Retina (tissue), 1 donor: Measurements from ENCODE around the gene CCDC51.

Source experiments
- DNase-seq: peaks from one replicate; pipeline ENCODE4 v3.0.0-alpha.2; 2016

CCDC51 gene

GRCh38 chr3:48432411-48433371 lies 7.2 kb downstream of the CCDC51 start:
- DNase-seq: no peak

DNA sequence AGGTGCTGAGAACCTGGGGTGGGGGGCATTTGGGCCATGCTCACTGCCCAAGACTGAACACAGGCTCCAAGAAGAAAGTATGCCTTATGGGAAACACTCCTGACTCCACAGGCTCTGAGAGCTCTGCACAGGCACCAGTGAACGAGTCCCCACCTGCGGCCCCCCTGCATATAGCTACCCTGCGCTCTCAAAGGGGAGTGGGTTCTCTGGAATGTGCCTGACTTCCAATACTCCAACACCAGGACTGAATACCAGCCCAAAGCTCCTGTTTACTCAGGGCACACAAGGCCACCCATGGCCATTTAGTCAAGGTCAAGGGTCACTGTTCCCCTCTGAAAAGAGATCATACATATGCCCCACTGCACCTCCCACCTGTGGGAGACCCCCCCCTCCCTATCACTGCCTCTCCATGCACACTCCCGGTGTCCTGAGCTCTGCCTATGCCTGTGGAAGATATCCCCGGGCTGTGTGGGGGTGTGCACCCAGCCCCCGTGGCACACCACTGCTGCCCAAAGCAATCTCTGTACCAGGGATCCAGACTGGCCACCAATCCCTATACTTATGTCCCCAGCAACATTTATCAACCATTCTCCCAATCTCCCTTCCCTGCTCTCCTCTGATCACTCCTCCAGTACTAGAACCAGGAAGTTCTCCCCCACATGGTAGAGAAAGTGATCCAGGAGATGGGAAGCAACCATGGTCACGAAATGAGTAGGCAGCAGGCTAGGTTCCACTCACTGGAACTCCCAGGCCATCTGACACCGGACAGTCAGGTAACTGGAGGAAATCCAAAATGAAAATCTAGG lies 8.5 kb downstream of the CCDC51 start:
- no peak for DNase-seq

DNA sequence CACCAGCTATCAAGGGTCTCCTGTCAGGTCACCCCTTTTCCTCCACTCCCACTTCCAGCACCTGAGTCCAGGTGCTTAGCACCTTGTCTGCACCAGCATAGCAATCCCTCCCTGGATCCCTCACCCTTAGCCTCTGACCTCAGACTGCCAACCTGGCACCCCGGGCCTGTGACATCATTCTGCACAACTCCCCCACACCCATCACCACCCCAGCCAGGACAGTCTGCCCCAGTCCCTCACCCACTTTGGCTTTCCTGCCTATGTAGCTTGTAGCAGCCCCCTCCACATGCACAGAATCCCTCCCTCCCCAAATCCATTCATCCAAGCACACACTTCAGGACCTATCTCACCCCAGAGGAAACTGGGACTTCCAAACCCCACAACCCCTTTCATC lies 9.2 kb downstream of the CCDC51 start:
- no peak for DNase-seq

DNA sequence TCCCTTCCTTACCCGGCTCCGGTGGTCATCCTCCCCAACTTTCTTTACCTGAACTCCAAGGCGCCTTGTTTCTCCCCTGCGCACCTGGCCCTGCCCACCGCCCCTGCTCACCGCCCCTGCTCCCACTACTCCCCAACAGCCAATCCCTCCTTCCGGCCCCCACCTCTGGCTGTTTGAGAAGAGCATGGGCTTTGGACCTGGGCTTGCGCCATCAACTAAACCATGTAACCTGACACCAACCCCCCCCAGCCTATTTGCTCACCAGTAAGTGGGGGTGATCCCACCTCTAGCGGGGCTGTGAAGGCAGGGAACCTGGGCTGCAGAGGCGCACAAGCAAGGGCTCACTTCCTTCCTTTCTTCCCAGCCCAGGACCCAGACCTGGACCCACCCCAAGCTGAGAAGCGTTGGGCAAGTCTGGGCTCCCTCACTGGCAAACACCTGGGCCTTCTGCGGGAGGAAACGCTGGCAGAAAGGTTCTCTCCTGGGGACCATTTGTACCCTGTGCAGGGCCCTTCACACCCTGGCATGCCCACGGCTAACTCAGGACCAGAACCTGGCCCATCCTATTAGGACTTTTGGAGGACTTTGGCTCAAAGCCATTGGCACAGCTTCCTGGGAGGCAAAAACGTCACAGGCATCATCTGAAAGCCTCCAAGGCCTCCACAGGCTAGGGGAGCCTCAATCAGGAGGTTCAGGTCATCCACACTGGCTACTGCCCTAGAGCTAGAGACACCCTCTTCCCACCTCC lies 9.8 kb downstream of the CCDC51 start, which contains the start of gene PLXNB1:
PLXNB1 (minus strand) TSS at position 127 of the 748 bp plus-strand sequence. CDS start 5,475 bp downstream, outside the sequence.
- DNase-seq: no peak

DNA sequence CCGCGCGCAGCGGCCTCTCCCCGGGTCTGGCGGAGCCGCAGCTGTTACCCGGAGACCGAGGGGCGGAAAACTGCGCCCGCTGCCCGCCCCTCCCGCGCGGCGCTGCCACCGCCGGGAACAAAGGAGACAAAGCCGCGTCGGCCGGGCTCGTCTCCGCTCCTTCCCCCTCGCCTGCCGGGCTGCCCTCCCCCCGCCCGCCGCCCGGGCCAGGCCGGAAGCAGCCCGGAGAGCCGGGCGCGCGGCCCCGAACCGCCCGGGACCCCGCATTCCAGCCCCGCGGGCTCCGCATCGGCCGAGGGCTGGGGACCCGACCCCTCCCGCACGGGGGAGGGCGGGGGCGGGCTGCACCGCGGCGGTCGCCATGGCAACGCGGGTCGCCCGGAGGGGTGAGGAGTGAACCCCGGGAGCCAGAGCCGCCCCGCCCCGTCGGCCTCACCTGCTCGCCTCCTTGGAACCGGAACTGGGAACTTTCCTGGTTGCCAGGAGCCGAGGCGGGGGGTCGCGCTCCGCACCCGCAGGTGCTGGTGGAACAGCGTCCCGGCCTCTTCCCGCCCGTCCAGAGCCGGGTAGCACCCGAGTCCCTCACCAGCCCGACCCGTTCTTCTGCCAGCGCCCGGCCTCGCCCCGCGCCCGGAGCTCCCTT lies 10.5 kb downstream of the CCDC51 start:
- peak; percentile 73 for DNase-seq

DNA sequence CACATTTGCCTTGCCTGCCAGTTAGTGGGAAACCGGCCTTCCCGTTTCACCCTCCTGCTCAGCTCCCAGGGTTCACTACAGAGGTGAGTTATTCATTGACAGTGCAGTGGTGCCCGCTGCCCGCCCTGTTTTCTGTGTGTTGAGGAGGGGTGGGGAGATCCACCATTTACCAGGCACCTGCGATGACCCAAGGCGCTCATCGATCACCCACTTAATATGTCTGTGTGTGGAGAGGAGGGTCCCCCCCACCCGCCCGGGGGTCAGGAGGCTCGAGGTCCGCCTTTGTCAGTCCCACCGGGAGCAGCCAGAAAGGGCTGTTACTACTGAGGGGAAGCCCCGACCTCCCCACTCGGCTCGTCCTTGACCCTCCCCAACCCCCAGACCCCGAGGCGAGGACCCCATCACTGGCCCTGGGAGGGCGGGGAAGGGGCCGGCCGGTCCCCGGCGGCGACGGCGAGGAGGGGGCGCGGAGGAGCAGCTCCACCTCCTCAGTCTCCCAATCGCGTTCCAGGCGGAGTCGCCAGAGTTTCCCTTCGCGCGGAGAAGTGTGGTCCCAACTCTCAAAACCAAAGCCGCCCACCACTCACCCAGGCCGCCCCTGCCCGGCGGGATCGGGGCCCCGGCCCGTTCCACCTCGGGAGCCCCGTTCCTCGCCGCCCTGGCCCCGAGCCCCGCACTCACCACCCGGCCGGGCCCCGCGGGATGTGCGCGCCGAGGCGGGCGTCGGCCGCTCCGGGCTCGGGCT lies 11.2 kb downstream of the CCDC51 start:
- DNase-seq: peak; percentile 63

DNA sequence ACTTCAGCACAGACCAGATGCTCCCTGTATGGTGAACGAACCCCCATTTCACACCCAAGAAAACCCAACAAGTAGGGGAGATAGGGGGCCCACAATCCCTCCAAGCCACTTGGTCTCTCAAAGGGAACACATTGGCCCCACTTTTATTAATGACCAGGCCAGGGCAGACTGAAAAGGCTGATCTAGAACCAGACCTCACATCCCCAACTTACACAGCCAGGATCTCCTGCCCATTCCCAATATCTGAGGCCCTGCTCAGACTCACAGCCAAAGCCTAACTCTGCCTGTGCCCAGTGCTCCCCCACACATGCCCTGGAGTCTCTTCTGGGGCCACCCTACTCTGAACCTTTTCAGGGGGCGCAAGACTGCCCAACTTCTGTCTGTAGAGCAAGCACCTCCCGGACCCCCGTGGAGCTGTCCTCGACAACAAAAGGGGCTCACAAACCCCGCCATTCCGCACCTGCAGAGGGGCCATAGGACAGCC lies 11.8 kb downstream of the CCDC51 start:
- DNase-seq: peak; percentile 17

GRCh38 chr3:48427630-48427962 lies 12.3 kb downstream of the CCDC51 start:
- DNase-seq: peak; percentile 36

- DNase-seq: peak; percentile 24
These were observed 12.8 kb downstream of the CCDC51 start for GRCh38 chr3:48426944-48427629.

GRCh38 chr3:48426401-48426909 lies 13.5 kb downstream of the CCDC51 start:
- no peak for DNase-seq

DNA sequence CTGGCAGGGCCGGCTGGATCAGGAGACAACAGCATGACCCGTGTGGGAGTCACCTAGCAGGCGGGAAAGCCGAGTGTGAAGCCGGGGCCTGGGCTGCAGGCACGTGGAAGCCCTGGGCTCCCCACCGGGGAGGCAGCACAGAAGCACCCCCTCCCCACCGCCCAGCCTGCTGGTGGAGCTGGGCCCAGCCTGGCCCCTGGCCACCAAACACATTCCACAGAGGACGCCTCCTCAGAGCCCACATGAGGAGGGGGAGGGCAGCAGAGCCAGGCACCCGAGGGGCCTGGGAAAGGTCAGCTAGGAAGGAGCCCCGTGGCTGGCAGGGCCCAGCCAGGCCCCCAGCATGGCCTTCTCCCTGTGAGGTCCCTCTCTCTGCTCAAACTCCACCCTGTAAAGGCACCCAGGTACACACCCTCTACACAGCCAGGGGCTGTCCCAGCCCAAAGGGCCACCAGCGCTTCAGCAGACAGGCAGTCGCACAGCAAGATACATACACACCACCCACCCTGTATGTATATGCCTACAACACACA lies 14.6 kb downstream of the CCDC51 start:
- DNase-seq: peak; percentile 62

DNA sequence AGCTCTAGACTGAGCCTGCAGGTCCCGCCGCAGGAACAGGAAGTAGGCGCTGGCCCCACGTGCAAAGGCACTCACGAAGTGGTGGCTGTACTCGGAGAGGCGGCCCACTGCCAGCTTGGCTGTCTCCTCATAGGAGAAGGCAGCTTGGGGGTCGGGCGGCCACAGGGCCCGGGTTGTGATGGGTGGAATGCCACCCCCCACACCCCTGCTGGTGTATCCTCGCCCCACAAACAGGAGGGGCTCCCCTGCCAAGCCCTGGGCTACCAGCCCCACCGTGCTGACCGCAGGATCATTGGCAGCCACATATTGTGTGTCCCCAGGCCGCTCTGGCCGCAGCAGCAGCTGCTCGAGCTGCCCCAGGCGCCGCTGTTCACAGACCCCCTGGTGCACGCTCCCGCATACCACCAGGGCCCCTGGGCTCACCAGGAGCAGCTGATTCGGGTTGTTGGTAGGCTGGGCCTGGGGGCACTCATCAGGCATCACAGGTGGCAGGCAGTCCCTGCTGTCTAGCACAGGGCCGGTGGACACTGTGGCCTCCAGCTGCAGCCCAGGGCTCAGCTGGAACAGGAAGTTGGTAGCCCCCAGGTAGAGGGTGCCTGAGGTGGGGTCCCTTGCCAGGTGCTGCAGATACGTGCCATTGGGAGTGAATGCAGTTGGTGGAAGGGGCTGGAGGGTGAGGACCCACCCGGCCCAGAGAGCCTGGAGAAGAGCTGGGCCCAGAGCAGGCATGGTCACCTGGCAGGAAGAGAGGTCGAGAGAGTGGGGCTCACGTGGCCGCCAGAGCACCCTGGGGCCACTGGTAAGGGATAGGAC lies 15.8 kb downstream of the CCDC51 start:
- no peak for DNase-seq

DNA sequence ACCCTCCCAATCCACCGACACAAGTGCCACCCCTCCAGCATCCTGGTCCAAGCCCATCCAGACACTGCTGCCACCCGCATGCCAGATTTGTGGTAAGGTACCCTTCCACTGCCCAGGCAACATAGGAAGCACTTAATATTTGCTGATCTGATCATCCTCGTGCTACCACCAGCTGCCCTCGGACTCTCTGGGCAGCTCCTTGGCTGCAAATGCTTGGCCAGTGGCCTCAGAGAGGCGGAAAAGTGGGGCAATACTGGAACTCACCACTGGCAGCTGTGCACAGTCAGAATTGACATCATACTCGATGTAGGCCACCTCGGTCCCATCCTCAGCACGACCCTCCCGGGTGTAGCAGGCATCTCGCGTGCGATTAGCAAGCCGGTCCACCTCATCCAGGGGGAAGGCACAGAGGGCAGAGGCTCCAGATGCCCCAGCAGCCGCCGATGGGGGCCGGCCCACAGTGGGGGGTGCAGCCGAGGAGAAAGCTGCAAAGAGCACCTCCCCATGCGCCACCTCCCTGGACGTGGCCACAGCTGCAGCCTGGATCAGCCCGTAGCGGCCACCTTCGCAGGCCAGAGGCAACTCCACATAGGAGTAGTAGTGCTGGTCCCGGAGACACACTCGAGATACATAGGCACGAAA lies 16.6 kb downstream of the CCDC51 start:
- DNase-seq: no peak

DNA sequence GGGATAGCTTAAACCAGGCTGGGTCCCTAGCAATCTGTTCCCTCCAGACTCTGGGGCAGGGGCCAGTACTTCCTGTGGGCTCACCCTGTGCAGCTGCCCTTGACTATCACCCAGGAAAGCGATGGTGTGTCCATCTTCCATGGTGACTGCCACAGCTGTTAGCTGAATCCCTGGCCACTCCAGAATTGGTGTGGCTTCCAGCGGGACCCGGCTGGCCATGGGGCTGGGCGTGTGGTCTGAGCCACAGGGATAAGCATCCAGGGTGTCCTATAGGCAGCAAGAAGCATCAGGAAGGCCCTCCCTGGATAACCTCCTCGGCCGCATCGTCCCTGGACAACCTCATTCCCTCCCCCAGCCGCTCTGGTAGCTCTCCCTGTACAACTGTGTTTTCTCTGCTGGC lies 17.2 kb downstream of the CCDC51 start:
- no peak for DNase-seq

GRCh38 chr3:48422272-48422671 lies 17.6 kb downstream of the CCDC51 start:
- DNase-seq: no peak

GRCh38 chr3:48420561-48420960 lies 19.4 kb downstream of the CCDC51 start:
- no peak for DNase-seq

- no peak for DNase-seq
These were observed 20.3 kb downstream of the CCDC51 start for GRCh38 chr3:48419597-48419996.

DNA sequence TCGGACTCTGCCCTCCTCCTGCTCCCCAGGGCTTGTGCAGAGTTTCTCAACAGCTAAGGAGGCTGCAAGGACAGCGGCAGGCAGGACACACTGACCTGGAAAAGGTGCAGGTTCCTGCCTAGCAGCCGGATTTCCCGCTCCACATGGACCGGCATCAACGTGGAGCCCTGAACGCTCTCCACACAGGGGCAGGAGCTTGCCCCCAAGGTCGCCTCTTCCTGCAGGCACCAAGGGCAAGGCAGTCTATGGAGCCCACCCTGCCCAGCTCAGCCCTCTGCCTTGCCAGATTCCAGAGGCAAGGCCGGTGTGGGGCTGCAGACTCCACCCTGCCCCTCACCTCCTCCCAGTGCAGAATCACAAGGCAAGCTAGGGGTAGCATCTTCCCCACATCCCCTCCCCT lies 20.8 kb downstream of the CCDC51 start:
- no peak for DNase-seq

DNA sequence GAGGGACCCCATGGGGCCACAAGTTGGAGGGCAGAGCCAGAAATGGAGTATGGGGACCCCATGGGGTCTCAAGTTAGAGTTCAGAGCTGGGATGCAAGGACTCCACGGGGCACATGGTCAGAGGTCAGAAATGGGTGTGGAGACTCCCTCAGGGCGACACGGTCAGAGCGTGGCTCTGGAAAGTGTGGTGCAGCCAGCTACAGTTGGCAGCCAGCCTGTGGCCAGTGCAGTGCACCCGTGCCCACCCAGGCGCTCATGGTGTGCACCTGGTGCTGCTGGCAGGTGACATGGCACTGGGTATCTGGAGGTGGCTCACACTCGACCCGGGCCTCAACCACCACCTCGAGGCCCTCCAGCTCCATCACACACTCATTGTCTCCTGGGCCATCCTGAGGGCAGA lies 21.3 kb downstream of the CCDC51 start:
- DNase-seq: no peak
